IPS-18c (cell line): Measurements from ENCODE around the gene APOL4.
"Not testable (repeated sequence)": the region's sequence is repeated elsewhere in the genome, so short reads cannot be mapped to it uniquely, and the experiment has no call there.

Experiments
- H3K4me3 ChIP-seq: 2 replicates; pipeline ENCODE4 v1.7.0; 2013; ENCODE audit warnings: low read depth, mild to moderate bottlenecking, low read length, moderate library complexity; ENCODE audit not compliant: insufficient read depth
- H3K9me3 ChIP-seq: one replicate; pipeline ENCODE4 v1.6.1; 2013; ENCODE audit warnings: mild to moderate bottlenecking, low read length, moderate library complexity; ENCODE audit not compliant: control insufficient read depth, insufficient read depth

The APOL4 gene

DNA sequence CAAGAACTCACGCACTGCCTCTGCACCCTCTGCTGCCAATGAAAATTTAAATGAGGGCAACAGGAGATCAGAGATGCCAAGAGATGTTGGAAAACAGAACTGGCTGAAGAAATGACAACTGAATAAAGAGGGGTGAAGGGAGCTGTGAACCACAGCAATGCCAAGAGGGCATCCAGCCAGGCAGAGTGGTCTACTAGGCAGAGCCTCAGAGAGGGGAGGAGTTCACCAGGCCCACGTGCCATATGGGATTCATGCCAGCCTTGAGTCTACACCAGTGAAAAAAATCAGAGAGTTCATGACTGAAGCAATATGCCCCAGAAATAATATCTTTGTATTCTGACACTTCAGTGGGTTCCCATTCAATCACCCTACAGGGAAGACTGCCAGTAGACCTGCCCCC lies 33.3 kb upstream of the APOL4 start:
- Histone ChIP-seq H3K4me3 (no peak overlapping the region), H3K9me3 (no peaks in the 10 kb centered on the region)

DNA sequence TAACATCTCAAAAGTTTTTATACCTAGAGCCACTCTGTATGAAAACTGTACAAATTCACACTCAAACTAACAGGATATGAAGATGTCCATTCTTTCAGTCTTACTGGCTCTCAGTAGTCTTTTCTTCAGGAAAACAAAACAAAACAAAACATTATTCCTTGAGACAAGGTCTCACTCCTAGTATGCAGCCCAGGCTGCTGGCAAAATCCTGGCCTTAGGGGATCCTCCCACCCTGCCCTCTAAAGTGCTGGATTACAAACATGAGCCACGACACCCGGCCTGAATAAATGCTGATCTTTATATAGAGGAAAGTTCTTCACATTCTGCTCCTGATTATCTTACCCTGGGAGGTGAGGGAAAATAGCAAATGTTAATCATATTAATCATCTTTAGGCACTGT lies 32.6 kb upstream of the APOL4 start:
- no peaks in the 10 kb centered on the region for H3K9me3 ChIP-seq
- no peak overlapping the region for H3K4me3 ChIP-seq

DNA sequence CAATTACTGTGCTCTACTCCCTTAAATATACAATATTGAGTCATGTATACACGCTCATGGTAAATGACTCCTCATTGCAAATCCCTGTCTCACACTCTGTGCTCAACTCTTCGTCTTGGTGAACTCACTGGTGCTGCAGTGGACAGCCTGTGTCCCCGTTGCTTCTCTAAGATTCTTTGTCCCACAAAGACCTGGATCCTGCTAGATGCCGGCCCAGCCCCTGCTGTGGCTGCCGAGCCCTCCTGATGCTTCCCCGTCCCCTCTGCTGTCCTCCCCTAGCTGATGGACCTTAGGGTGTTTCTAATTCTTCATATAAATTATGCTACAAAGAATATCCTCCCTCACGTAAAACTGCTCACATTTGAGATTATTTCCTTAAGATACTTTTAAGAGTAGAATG lies 32.2 kb upstream of the APOL4 start:
- Histone ChIP-seq H3K4me3 (no peak overlapping the region), H3K9me3 (no peaks in the 10 kb centered on the region)

DNA sequence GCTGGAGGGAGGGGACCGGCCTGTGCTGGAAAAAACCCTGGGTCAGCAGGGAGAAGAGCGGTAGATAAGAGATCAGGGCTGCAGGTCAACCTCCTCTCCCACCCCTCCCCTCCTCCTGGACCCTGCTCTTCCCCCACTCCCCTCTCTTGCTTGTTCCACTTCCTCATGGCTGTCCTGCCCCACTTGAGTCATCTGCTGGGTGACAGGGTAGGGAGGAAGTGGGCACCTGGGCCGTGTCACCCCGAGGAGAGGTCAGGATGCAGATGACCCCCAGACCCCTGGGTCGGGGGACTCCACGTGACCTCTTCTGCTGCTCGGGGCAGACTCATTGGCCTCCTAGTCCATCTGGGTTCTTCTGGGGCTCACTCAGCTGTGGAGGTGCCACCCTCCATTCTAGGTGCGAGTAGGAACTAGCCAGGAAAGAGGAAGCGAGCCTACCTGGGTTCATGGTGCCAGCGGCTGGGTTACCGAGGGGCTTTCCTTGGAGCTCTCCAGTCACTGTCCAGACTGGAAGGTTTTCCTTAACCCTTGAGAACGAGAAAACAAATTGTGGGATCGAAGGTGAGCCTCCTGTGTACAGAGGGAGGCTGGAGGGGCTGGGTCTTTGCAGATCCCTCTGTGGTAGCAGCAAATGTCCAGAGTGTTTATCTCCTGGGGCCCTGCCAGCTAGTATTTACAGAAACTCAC lies 31.2 kb upstream of the APOL4 start:
- Histone ChIP-seq H3K9me3 (no peaks in the 10 kb centered on the region), H3K4me3 (no peak overlapping the region)

GRCh38 chr22:36231051-36231450 lies 29.4 kb upstream of the APOL4 start:
- not testable (repeated sequence) for H3K4me3 ChIP-seq, H3K9me3 ChIP-seq

GRCh38 chr22:36229649-36230048 lies 28.0 kb upstream of the APOL4 start:
- H3K9me3 ChIP-seq, result not testable (repeated sequence)

GRCh38 chr22:36228944-36229343 lies 27.3 kb upstream of the APOL4 start:
- H3K4me3 ChIP-seq, result no peak overlapping the region
- H3K9me3 ChIP-seq, result no peaks in the 10 kb centered on the region

More at GRCh38 chr22:36229649-36230048, 28.0 kb upstream of the APOL4 start:
- H3K4me3 ChIP-seq, result not testable (repeated sequence)

- not testable (repeated sequence) for H3K4me3 ChIP-seq, H3K9me3 ChIP-seq
These were observed 26.8 kb upstream of the APOL4 start for GRCh38 chr22:36228369-36228768.

DNA sequence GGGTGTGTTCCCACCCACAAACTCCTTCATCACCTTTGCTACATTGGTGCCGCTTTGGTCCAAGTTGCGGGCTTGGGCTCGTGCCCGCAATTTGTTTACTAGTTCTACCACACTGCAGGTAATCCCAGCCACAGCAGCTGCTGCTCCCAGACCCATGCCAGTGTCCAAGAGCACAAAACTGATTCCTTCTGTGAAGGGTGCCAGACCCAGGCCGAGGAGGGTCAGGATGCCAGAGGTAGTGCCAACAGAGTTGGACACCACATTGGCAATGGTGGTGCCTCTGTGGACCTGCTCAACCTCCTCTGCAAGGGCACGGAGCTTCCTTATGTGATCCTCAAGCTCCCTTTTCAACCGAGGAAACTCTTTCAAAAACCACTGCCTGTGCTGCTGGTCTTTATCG lies 26.2 kb upstream of the APOL4 start:
- no peak overlapping the region for H3K4me3 ChIP-seq
- no peaks in the 10 kb centered on the region for H3K9me3 ChIP-seq

- no peaks in the 10 kb centered on the region for H3K9me3 ChIP-seq
- H3K4me3 ChIP-seq, result no peak overlapping the region
These were observed 25.8 kb upstream of the APOL4 start for GRCh38 chr22:36227396-36227795.

GRCh38 chr22:36226189-36226588 lies 24.6 kb upstream of the APOL4 start:
- Histone ChIP-seq H3K4me3 (no peak overlapping the region), H3K9me3 (no peaks in the 10 kb centered on the region)

GRCh38 chr22:36225333-36225922 lies 23.8 kb upstream of the APOL4 start:
- H3K9me3 ChIP-seq, result no peaks in the 10 kb centered on the region
- no peak overlapping the region for H3K4me3 ChIP-seq

DNA sequence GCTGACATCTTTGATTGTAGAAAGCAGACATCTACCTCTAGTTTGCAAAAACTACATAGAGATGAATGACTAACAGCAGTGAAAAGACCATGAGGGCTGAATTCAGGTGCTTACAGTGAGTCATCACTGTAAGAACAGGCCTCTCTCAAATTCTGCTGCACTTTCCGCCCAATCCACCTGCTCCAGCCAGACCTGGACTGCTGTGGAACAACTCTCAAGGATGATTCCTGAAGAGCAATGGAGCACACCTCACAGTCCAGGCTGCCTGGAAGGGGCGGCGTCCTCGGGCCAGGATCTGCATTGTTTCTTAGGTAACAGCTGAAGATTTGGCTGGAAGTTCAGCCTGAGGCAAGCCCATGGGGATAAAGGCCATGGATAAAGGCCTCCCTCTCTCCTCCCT lies 22.6 kb upstream of the APOL4 start:
- no peaks in the 10 kb centered on the region for H3K9me3 ChIP-seq
- no peak overlapping the region for H3K4me3 ChIP-seq

GRCh38 chr22:36223504-36223903 lies 21.9 kb upstream of the APOL4 start:
- Histone ChIP-seq H3K9me3 (no peaks in the 10 kb centered on the region), H3K4me3 (no peak overlapping the region)

GRCh38 chr22:36222887-36223450 lies 21.4 kb upstream of the APOL4 start:
- Histone ChIP-seq H3K4me3 (no peak overlapping the region), H3K9me3 (no peaks in the 10 kb centered on the region)

DNA sequence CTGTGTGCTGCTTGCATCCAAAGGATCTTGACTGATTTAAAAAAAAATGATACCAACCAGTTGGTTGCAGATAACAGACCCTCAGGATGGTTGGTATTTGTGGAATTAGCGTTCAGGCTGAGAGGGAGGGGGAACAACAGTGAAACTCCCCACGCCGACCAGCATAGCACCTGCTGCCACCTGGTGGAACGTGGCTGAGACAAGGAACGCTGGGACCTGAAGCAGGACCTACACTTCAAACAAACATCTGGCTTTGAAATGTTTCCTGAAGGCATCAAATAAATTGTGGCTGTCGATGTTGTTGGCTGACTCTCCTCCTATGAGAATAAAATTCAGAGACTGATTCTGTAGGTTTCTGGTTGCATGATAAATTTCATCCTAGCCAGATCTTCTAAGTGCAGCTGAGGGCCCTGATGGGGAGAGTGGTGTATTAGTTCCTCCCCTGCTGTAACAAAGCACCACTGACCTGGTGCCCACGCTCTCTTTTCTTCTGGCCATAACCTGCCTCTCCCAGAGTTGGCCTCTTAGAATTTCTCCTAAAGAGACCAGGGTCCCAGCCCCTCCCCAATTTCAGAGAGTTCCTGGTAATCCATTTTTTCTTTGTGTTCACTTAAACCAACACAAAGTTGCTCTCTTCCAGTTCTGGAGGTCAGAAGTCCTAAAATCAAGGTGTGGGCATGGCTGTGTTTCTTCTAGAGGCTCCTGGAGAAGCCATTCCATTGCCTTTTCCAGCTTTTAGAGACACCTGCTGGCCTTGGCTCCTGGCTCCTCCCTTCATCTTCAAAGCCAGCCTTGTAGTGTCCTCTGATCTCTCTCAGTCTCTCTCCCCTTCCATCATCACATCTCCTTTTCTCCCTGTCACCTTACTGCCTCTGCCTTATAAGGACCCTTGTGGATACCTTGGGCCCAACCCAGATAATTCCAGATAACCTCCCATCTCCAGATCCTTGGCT lies 20.5 kb upstream of the APOL4 start:
- H3K9me3 ChIP-seq, result no peaks in the 10 kb centered on the region

DNA sequence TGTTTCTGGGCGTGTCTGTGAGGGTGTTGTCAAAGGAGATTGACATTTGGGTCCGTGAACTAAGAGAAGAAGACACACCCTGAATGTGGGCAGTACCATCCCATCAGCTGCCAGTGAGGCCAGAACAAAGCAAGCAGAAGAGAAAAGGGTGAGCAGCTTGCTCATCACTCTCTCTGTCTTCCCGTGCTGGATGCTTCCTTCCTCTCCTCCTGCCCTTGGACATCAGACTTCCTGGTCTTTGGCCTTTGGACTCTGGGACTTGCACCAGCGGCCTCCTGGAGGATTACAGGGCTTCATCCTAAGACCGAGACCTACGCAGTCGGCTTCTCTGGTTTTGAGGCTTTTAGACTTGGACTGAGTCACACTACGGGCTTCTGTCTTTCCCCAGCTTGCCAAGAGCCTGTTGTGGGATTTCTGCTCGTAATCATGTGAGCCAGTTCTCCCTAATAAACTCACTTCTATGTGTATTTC lies 18.9 kb upstream of the APOL4 start:
- no peak overlapping the region for H3K4me3 ChIP-seq

More for the DNA sequence above, 20.5 kb upstream of the APOL4 start:
- no peak overlapping the region for H3K4me3 ChIP-seq

More for the DNA sequence above, 18.9 kb upstream of the APOL4 start:
- H3K9me3 ChIP-seq, result no peaks in the 10 kb centered on the region
